HG02678 (cell line): ENCODE measurements around the gene EBF4.
"Not testable (repeated sequence)": the region's sequence is repeated elsewhere in the genome, so short reads cannot be mapped to it uniquely, and the experiment has no call there.

Experiments
- ATAC-seq: cut with Tn5 transposase; IDR thresholded peaks from one replicate; pipeline ENCODE4 v1.9.1; 2021; ENCODE audit warnings: mild to moderate bottlenecking, moderate library complexity; ENCODE audit not compliant: unreplicated experiment

Gene EBF4

GRCh38 chr20:2672446-2672845, 20.1 kb upstream of the EBF4 start:
- no peak for ATAC-seq

GRCh38 chr20:2673453-2673852, 19.1 kb upstream of the EBF4 start:
- no peak for ATAC-seq

GRCh38 chr20:2680046-2680445, 12.5 kb upstream of the EBF4 start:
- no peak for ATAC-seq

- not testable (repeated sequence) for ATAC-seq
Measured at GRCh38 chr20:2682040-2682439, 10.5 kb upstream of the EBF4 start.

GRCh38 chr20:2684817-2685216, 7.8 kb upstream of the EBF4 start:
- not testable (repeated sequence) for ATAC-seq

GRCh38 chr20:2687514-2687913, 5.1 kb upstream of the EBF4 start:
- no peak for ATAC-seq

GRCh38 chr20:2688041-2688591, 4.5 kb upstream of the EBF4 start:
- ATAC-seq = no peak

GRCh38 chr20:2690213-2690612, 2.4 kb upstream of the EBF4 start:
- no peak for ATAC-seq

GRCh38 chr20:2690718-2691117, 1.9 kb upstream of the EBF4 start:
- no peak for ATAC-seq

GRCh38 chr20:2691127-2691526, 1.5 kb upstream of the EBF4 start:
- no peak for ATAC-seq

GRCh38 chr20:2691663-2692035, 931 bp upstream of the EBF4 start:
- no peak for ATAC-seq

GRCh38 chr20:2692886-2693285, 306 bp downstream of the EBF4 start:
- no peak for ATAC-seq

- no peak for ATAC-seq
Measured at GRCh38 chr20:2693286-2694007, 867 bp downstream of the EBF4 start.

- no peak for ATAC-seq
Measured at GRCh38 chr20:2694008-2694471, 1.5 kb downstream of the EBF4 start.

GRCh38 chr20:2694519-2694918, 1.9 kb downstream of the EBF4 start:
- ATAC-seq = no peak

- no peak for ATAC-seq
Measured at GRCh38 chr20:2695206-2695983, 2.8 kb downstream of the EBF4 start.

- ATAC-seq = not testable (repeated sequence)
Measured at GRCh38 chr20:2695984-2696525, 3.5 kb downstream of the EBF4 start.

GRCh38 chr20:2696646-2697045, 4.1 kb downstream of the EBF4 start:
- ATAC-seq = no peak

GRCh38 chr20:2697768-2698167, 5.2 kb downstream of the EBF4 start:
- ATAC-seq = no peak

GRCh38 chr20:2698186-2698817, 5.7 kb downstream of the EBF4 start:
- no peak for ATAC-seq

GRCh38 chr20:2698912-2699311, 6.3 kb downstream of the EBF4 start:
- ATAC-seq = no peak
